Tibial nerve (tissue), 4 donors: ENCODE data around the gene RMND5A.

Experiments
- CTCF ChIP-seq, 5 experiments: fragments of 200-600 bp in 3 of 5; fragments of 450-650 bp in 2 of 5; sonication (generic) in 3 of 5; IDR thresholded peaks; one replicate each; pipeline ENCODE4 v1.5.1; 2016 to 2019; ENCODE audit warnings: antibody characterized with exemption in 5 of 5, mild to moderate bottlenecking in 3 of 5, moderate library complexity in 2 of 5
- EP300 ChIP-seq, 2 donors: sonication (generic); formaldehyde crosslinking; IDR thresholded peaks; one replicate each; pipeline ENCODE4 v1.6.1; 2017; ENCODE audit warnings: antibody characterized with exemption in 2 of 2, mild to moderate bottlenecking in 1 of 2
- POLR2A ChIP-seq, 2 donors: fragments of 450-650 bp; IDR thresholded peaks; one replicate each; pipeline ENCODE4 v1.6.1; 2017; ENCODE audit warnings: antibody characterized with exemption in 2 of 2, mild to moderate bottlenecking in 2 of 2, moderate library complexity in 2 of 2

GRCh38 chr2:86747711-86748639, 27.9 kb downstream of the RMND5A start:
- TF ChIP-seq CTCF (IDR thresholded peaks at IDR 0.05), result no peak
- TF ChIP-seq EP300 (IDR thresholded peaks at IDR 0.05), result no peak
- TF ChIP-seq POLR2A (IDR thresholded peaks at IDR 0.05), result no peak
